ENCODE measurements around the gene ASCL5.

ASCL5 gene

GRCh38 chr1:201110616-201111015 is 16.4 kb downstream of the ASCL5 start:
- DNase-seq (ENCODE audit: low spot score), result no peak

- DNase-seq (ENCODE audit: low spot score), result no peak
These were observed 16.8 kb downstream of the ASCL5 start for GRCh38 chr1:201110138-201110537.

- DNase-seq (ENCODE audit: low spot score), result no peak
These were observed 17.3 kb downstream of the ASCL5 start for GRCh38 chr1:201109651-201110050.

- no peak for DNase-seq (ENCODE audit: low spot score)
These were observed 18.4 kb downstream of the ASCL5 start for GRCh38 chr1:201108614-201109013.

DNA sequence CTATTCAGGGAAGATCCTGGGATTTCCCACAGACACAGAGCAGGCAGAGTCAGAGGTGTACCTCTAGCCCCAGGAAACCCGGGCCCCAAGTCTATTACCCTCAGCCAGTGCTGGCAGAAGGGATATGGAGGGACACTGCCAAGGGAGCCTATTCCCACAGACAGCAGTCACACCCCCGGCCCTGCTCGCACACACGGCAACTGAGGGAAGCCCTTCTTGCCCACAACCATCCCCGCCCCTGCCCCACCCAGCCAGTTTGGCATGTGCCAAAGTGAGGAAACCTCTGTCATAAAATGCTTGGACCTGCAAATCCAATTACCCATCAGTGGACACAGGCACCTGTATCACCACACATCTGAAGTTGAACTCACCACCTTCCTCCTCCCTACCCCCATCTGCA is 21.3 kb downstream of the ASCL5 start:
- DNase-seq (ENCODE audit: low spot score), result no peak

- no peak for DNase-seq (ENCODE audit: low spot score)
These were observed 22.8 kb downstream of the ASCL5 start for GRCh38 chr1:201104141-201104540.

DNA sequence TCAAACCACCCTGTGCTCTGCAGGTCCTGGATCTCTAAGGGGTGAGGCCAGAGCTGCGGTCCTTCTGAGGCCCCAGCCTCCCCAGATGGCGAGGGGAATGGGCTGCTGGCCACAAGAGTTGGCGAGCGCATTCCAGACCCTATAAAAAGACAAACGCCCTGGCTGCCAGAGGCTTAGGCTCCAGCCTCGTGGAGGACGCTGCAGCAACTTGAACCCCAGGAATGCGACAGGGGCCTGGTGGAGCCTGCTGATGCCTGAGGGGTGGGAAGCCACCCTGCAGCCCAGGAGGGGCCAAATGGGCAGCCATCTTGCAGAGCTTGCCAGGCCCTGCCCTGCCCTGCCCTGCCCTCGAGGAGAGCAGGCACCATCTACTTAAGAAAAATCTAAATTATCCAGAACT is 23.3 kb downstream of the ASCL5 start:
- DNase-seq (ENCODE audit: low spot score), result no peak

- no peak for DNase-seq (ENCODE audit: low spot score)
These were observed 26.6 kb downstream of the ASCL5 start for GRCh38 chr1:201100169-201100930.

DNA sequence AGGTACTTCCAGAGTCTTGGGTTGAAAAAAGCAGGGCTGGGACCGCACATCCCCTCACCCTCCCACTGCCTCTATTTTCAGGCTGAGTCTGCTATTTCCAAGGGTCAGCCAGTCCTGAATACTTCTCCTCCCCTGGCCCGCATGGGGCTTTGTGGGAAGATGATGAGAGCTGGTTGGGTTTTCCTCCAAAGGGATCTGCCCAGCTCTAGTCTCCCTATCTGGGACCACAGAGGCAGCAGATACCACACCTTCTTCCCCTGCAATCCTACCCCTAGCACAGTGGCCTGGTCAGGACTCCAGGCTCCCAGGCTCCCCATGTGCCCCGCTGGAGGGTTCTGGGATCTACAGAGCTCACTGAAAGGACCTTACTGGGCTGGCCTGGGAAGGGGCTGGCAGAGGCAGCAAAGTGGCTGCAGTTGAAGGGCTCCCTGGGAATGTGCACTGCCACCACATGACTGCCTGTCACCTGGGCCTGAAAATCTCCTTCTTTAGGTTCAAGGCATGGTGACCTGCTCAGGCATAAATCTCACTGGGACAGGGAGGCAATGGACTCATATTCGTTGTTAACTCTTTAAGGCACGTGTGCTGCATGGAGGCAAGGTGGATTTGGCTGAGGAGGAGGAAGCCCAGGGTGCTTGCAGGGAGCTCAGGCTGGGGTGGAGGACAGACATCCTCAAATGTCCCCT is 27.8 kb downstream of the ASCL5 start:
- DNase-seq (ENCODE audit: low spot score), result no peak

- DNase-seq (ENCODE audit: low spot score), result no peak
These were observed 29.8 kb downstream of the ASCL5 start for GRCh38 chr1:201096977-201097856.

- no peak for DNase-seq (ENCODE audit: low spot score)
These were observed 30.9 kb downstream of the ASCL5 start for GRCh38 chr1:201096041-201096461.

DNA sequence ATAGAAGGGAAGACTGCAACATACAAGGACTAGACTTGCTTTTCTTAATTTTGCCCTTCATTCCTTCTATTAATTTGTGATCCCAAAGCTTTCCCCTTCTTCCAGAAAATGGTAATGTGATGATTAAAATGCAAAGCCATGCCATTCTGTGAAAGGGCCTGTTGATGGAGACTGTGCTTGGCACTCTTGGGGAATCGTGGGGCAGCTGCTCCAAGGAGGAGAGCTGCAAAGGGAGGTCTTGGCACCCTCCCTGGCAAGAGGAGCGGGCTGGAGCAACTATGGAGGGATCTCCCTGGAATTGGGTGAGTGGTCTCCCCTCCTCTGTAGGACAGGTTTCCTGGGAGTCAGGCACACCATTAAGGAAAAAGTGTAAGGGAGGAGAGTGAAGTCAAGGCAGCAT is 31.4 kb downstream of the ASCL5 start:
- DNase-seq (ENCODE audit: low spot score), result no peak

DNA sequence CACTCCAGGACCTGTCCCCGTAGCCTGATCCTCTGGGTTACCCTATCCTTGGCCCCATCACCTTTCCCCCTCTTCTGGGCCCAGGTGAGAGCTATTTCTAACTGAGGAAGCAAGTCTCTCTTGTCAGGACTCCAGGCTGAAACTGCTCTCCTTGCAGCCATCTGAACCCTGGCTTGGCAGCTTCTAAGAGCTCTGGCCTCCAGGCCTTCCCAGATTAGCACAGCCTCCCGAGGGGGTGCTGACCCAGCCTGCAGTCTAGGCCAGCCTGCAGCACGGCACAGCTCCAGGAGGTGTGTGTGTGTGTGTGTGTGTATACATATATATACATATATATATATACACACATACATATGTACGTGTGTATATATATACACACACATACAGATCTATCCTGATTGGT is 32.2 kb downstream of the ASCL5 start:
- no peak for DNase-seq (ENCODE audit: low spot score)

- no peak for DNase-seq (ENCODE audit: low spot score)
These were observed 33.0 kb downstream of the ASCL5 start for GRCh38 chr1:201093962-201094361.

- no peak for DNase-seq (ENCODE audit: low spot score)
These were observed 33.4 kb downstream of the ASCL5 start for GRCh38 chr1:201093561-201093960.

DNA sequence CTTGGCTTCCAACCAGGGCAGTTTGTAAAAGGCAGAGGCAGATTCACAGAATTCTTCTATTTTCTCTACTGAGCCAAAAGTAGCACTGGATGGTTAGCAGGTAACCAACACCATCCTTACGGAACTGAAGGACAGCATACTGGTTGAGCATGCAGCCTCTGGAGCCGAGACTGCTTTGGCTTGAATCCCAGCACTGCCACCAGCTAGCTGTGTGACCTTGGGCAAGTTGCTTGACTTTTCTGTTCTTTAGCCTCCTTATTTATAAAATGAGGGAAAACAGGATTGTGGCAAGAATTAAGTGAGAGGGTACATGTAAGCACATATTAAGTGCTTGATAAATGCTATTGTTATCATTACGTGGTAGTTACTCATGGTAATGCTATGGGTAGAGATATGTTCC is 34.2 kb downstream of the ASCL5 start:
- DNase-seq (ENCODE audit: low spot score), result no peak

GRCh38 chr1:201091256-201091655 is 35.7 kb downstream of the ASCL5 start:
- no peak for DNase-seq (ENCODE audit: low spot score)

GRCh38 chr1:201090541-201090940 is 36.4 kb downstream of the ASCL5 start:
- DNase-seq (ENCODE audit: low spot score), result no peak

DNA sequence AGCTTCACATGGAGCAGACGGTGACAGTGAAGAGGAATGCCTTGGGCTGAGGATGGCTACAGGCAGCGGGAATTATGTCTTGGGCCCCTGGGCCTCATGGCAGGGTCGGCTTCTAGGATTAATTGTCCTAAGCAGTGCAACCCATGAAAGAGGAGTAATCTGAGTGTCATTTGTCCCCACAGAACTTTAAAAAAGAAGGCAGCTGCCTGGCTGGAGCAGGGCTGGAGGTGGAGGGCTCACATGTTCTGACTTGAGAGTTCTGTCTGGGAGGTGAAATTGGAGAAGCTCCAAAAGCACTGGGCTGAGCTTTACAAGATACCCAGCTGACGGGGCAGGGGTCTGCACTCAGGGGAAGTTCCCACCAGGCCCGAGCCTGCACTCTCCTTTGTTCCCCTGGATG is 37.4 kb downstream of the ASCL5 start:
- DNase-seq (ENCODE audit: low spot score), result no peak

DNA sequence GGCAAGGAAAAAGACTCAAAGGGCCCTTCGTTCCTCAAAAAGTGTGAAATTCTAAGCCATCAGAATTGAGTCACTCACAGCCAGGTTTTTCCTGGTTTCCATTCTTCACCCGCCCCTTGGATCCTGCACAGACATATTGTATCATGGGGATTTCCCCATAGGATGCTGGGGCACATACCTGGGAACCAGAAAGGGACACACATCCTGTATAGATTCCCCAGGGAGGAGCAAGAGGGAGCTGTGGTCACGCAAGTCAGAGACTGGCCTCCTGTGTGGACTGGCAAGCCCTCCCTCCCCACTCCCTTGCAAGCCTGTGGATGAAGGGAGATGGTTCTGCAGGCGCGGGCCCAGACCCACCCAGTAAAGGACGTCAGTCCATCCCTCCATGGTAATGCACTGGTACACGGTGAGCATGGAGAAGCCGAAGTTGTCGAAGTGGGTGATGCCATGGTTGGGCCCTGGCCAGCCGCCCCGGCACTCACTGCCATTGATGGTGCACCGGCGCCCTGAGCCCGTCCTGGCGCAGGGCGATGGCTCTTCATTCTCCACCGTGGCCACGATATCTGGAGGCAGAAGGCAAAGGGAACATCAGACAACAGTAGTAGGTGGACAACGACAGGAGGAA is 38.0 kb downstream of the ASCL5 start:
- DNase-seq (ENCODE audit: low spot score), result peak; percentile 22

DNA sequence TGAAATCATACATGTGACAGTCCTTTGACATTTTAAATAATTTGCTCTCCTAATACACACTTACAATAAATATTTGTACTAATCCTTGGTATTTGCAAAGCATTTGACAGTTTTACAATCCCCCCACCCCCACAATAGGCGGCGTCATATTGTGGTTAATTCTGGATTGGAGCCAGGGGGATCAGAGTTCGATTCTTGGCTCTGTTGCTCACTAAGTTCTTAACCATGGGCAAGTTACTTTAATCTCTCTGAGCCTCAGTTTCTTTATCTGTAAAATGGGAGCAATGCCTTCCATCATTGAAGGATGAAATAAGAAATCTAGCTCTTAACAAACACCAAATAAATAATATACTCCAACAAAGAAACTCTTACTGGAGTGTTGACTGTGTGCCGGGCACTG is 38.6 kb downstream of the ASCL5 start:
- no peak for DNase-seq (ENCODE audit: low spot score)
